Heart right ventricle (tissue), 16 donors: ENCODE measurements around the gene GTF3C1. TPM values are rescaled to one million over a fixed set of nuclear protein-coding genes. Genes with fewer than 3 reads are reported as not detected.

Experiments
- ATAC-seq, 8 donors: fragments of 200-7000 bp; cut with Tn5 transposase; one replicate each; pipeline ENCODE4 v1.9.1; 2020; ENCODE audit warnings: mild to moderate bottlenecking in 8 of 8, moderate library complexity in 8 of 8, moderate number of reproducible peaks in 1 of 8
- DNase-seq, 2 donors: peaks; one replicate each; pipeline ENCODE4 v3.0.0-alpha.2; 2020
- H3K27ac ChIP-seq, 10 donors: fragments of 200-600 bp; sonication (generic) in 2 of 10; one replicate each; pipeline versions ENCODE4 v1.5.0 to v1.8.0; 2020 to 2022; ENCODE audit warnings: mild to moderate bottlenecking in 3 of 10
- H3K27me3 ChIP-seq, 7 donors: fragments of 200-600 bp; one replicate each; pipeline ENCODE4 v1.8.0; 2021 to 2022; ENCODE audit warnings: mild to moderate bottlenecking in 2 of 7
- H3K36me3 ChIP-seq, 9 donors: fragments of 200-600 bp; sonication (generic) in 1 of 9; one replicate each; pipeline versions ENCODE4 v1.5.0 to v1.8.0; 2020 to 2022; ENCODE audit warnings: mild to moderate bottlenecking in 2 of 9
- H3K4me1 ChIP-seq, 9 donors: fragments of 200-600 bp; sonication (generic) in 1 of 9; one replicate each; pipeline versions ENCODE4 v1.5.0 to v1.8.0; 2020 to 2022; ENCODE audit warnings: mild to moderate bottlenecking in 4 of 9
- H3K4me3 ChIP-seq, 10 donors: fragments of 200-600 bp; sonication (generic) in 2 of 10; one replicate each; pipeline versions ENCODE4 v1.5.0 to v1.8.0; 2020 to 2022; ENCODE audit warnings: mild to moderate bottlenecking in 7 of 10, moderate library complexity in 2 of 10
- H3K9me3 ChIP-seq, 11 donors: fragments of 200-600 bp in 10 of 11; sonication (generic) in 2 of 11; one replicate each; pipeline versions ENCODE4 v1.5.0 to v1.8.0; 2013 to 2022; ENCODE audit warnings: mild to moderate bottlenecking in 2 of 11, control low read depth in 1 of 11, moderate library complexity in 1 of 11
- CTCF ChIP-seq, 9 donors: fragments of 200-600 bp; sonication (generic) in 2 of 9; IDR thresholded peaks; one replicate each; pipeline versions ENCODE4 v1.5.0 to v1.8.0; 2021 to 2022; ENCODE audit warnings: antibody characterized with exemption in 9 of 9, mild to moderate bottlenecking in 5 of 9, moderate library complexity in 1 of 9
- WGBS, 2 donors: extraction: QIAGEN DNeasy Blood & Tissue Kit; methylation state at CpG; one replicate each; pipeline ENCODE4 v1.1.7; 2013; ENCODE audit warnings: inconsistent platforms in 1 of 2; 5-methylcytosine and 5-hydroxymethylcytosine counted together
- intact Hi-C, 10 donors: fragments of 100-400 bp; cut with DNase I; formaldehyde crosslinking; loops; one replicate each; pipeline versions ENCODE4 v1.11.1 to v1.14.2; 2022
- polyA plus RNA-seq, 2 donors: library from polyadenylated mRNA; stranded (reverse); fragments of 200-250 nt; gene quantifications; one replicate each; pipeline ENCODE4 v1.2.3, GENCODE V29; 2013
- total RNA-seq, 10 donors: library from RNA; stranded (reverse); fragmentation: NEBNext Ultra II Directional in 3 of 10; extraction: Animal tissue kit (Norgen Biotek cat#: 25700) in 3 of 10; gene quantifications; one replicate each; pipeline versions ENCODE4 v1.2.1 to v1.2.4, GENCODE V29; 2021 to 2023
- donor health status: Arrhythmogenic right ventricular cardiomyopathy.
- donor health status: ischemic (EF 13 %, LVEDD 7.1; RV severe dilation, severe dysfunction).
- donor health status: healthy with polysubstance abuse.
- donor health status: DM: no; HTN: yes; CAD: no.
- donor health status: DM: no; HTN: no; CAD: no.
- donor health status: ischemic (EF 25% LVEDD 6.9; RV normal size, moderate dysfunction).
- donor health status: ischemic (EF 25% LVEDD 5.7; RV mildly dilated, moderate dysfunction).
- donor health status: healthy.
- donor health status: DM: yes; HTN: yes; CAD: no.
- donor health status: Ischemic cardiomyopathy.
- donor health status: ischemic (EF 35%, LVEDD 5.7; RV mildly dilated, moderate dysfunction).
- donor health status: nonischemic (EF 11% LVEDD 7.7; RV severe dilation, severe dysfunction).
- donor health status: DM: yes; HTN: yes; CAD: no.
- donor health status: PGD.
- donor health status: ischemic (EF 29% LVEDD 5.4; RV normal size, mild dysfunction).
- donor health status: nonischemic (EF 23%, LVEDD 6.1; RV moderate dilation, normal function).

GTF3C1 gene
- total and polyA plus RNA-seq, 12 donors, result 48.1 to 133 (median 62.8) TPM

- H3K27me3 ChIP-seq, result peaks cover 0 to 49% (median 28%) of the 10 kb centered on the region in 7 donors
- H3K27ac ChIP-seq, result no peak overlapping the region
- ATAC-seq (no peak), DNase-seq (no peak)
- 89 to 96% methylated on average over 12 of the region's 12 CpGs for WGBS, 2 donors
- peaks cover 0 to 13% (median 0%) of the 10 kb centered on the region in 9 donors for H3K4me1 ChIP-seq
- peaks cover 0 to 35% (median 0%) of the 10 kb centered on the region in 9 donors for H3K36me3 ChIP-seq
- H3K9me3 ChIP-seq, result peaks cover 0 to 23% (median 13%) of the 10 kb centered on the region in 11 donors
- TF ChIP-seq CTCF (IDR thresholded peaks at IDR 0.05), result no peak
- intact Hi-C loops, result no loop called here
- no peak overlapping the region for H3K4me3 ChIP-seq
These were observed 104.1 kb downstream of the GTF3C1 start for GRCh38 chr16:27445502-27446175.

GRCh38 chr16:27444470-27444869 is 105.2 kb downstream of the GTF3C1 start:
- intact Hi-C loops, result no loop called here
- DNase-seq, result no peak
- WGBS, 2 donors, result 88 to 94% methylated on average over 5 of the region's 5 CpGs

GRCh38 chr16:27444015-27444414 is 105.7 kb downstream of the GTF3C1 start:
- H3K4me3 ChIP-seq, result no peak overlapping the region
- intact Hi-C loops, result no loop called here
- H3K9me3 ChIP-seq, result peaks cover 0 to 23% (median 13%) of the 10 kb centered on the region in 11 donors
- TF ChIP-seq CTCF (IDR thresholded peaks at IDR 0.05), result no peak
- peaks cover 0 to 33% (median 19%) of the 10 kb centered on the region in 7 donors for H3K27me3 ChIP-seq
- H3K4me1 ChIP-seq, result peaks cover 0 to 3% (median 0%) of the 10 kb centered on the region in 9 donors
- DNase-seq, result no peak
- H3K36me3 ChIP-seq, result peaks cover 0 to 38% (median 0%) of the 10 kb centered on the region in 9 donors
- no peak for ATAC-seq
- H3K27ac ChIP-seq, result no peak overlapping the region
- WGBS, 2 donors, result 31 to 38% methylated on average over 2 of the region's 2 CpGs

More at GRCh38 chr16:27444470-27444869, 105.2 kb downstream of the GTF3C1 start:
- Histone ChIP-seq H3K9me3 (peaks cover 0 to 23% (median 13%) of the 10 kb centered on the region in 11 donors), H3K27ac (no peak overlapping the region), H3K4me3 (no peak overlapping the region), H3K27me3 (peaks cover 0 to 38% (median 24%) of the 10 kb centered on the region in 7 donors), H3K36me3 (peaks cover 0 to 38% (median 0%) of the 10 kb centered on the region in 9 donors), H3K4me1 (peaks cover 0 to 4% (median 0%) of the 10 kb centered on the region in 9 donors)
- ATAC-seq, result no peak
- TF ChIP-seq CTCF (IDR thresholded peaks at IDR 0.05), result no peak

- intact Hi-C loops, result no loop called here
- DNase-seq (no peak), ATAC-seq (no peak)
- Histone ChIP-seq H3K36me3 (peaks cover 0 to 52% (median 0%) of the 10 kb centered on the region in 9 donors), H3K4me1 (no peaks in the 10 kb centered on the region), H3K9me3 (peaks cover 0 to 17% (median 13%) of the 10 kb centered on the region in 11 donors), H3K4me3 (no peak overlapping the region), H3K27me3 (peaks cover 0 to 16% (median 0%) of the 10 kb centered on the region in 7 donors), H3K27ac (no peak overlapping the region)
- 93 to 94% methylated on average over 8 of the region's 8 CpGs for WGBS, 2 donors
- no peak for TF ChIP-seq CTCF (IDR thresholded peaks at IDR 0.05)
These were observed 107.7 kb downstream of the GTF3C1 start for GRCh38 chr16:27441998-27442397.
